ENCODE data around the gene AP2A1. TPM values are rescaled to one million over a fixed set of nuclear protein-coding genes. Genes with fewer than 3 reads are reported as not detected.

Gene AP2A1
- total RNA-seq, 1 experiment from 2014 or later, result 72.1 TPM

- ChIA-PET POLR2A (no interaction called here), CTCF (no interaction called here)
- no peaks in the 10 kb centered on the region for H3K27me3 ChIP-seq (ENCODE audit: control insufficient read depth, insufficient read depth, low read length)
- H3K4me1 ChIP-seq (ENCODE audit: control insufficient read depth, insufficient read depth, low read length), result no peaks in the 10 kb centered on the region
- in situ Hi-C loops (cut with HindIII; ENCODE audit: low pct_unique_long_range_greater_than_20kb, low sequenced_read_pairs) (no loop called here), intact Hi-C loops (cut with micrococcal nuclease; ENCODE audit: unreplicated experiment) (no loop called here)
- H3K36me3 ChIP-seq (ENCODE audit: control insufficient read depth, insufficient read depth, low read length), result no peaks in the 10 kb centered on the region; the same call in 1 of the 2 replicates
- TF ChIP-seq TCF7L2 (IDR thresholded peaks at IDR 0.05; ENCODE audit: low read depth, low read length), result no peak
- no peak for TF ChIP-seq SIN3A (IDR thresholded peaks at IDR 0.05; ENCODE audit: borderline replicate concordance, insufficient read depth, low read depth, low read length)
- TF ChIP-seq CTCF (IDR thresholded peaks at IDR 0.05), result no peak
- TF ChIP-seq REST (IDR thresholded peaks at IDR 0.05; ENCODE audit: insufficient read depth in 1 of 2, low read depth in 2 of 2, low read length in 1 of 2), result no peak
- TF ChIP-seq POLR2AphosphoS5 (IDR thresholded peaks at IDR 0.05; ENCODE audit: low read depth, low read length), result no peak
- BruUV-seq (replicated peaks), result no TSS peak
- ATAC-seq, result no peak
- no peak overlapping the region for H3K27ac ChIP-seq (ENCODE audit: low read length)
- H3K4me3 ChIP-seq (ENCODE audit: low read depth in 2 of 2, low read length in 2 of 2), result no peak overlapping the region
- no peak for DNase-seq (ENCODE audit: low read depth, low spot score)
- no peaks in the 10 kb centered on the region for H3K9me3 ChIP-seq (ENCODE audit: control insufficient read depth, insufficient read depth, low read depth, low read length)
Observed at GRCh38 chr19:49799271-49799797, 32.5 kb downstream of the AP2A1 start.

GRCh38 chr19:49799798-49800376 lies 33.1 kb downstream of the AP2A1 start:
- no peaks in the 10 kb centered on the region for H3K9me3 ChIP-seq (ENCODE audit: control insufficient read depth, insufficient read depth, low read depth, low read length)
- CTCF ChIA-PET, result no interaction called here
- DNase-seq (ENCODE audit: low read depth, low spot score) (no peak), ATAC-seq (no peak; the same call in 1 of the 2 replicates)
- in situ Hi-C loops (cut with HindIII; ENCODE audit: low pct_unique_long_range_greater_than_20kb, low sequenced_read_pairs), result no loop called here
- H3K4me1 ChIP-seq (ENCODE audit: control insufficient read depth, insufficient read depth, low read length), result no peaks in the 10 kb centered on the region
- H3K27ac ChIP-seq (ENCODE audit: low read length), result no peak overlapping the region
- TF ChIP-seq SIN3A (IDR thresholded peaks at IDR 0.05; ENCODE audit: borderline replicate concordance, insufficient read depth, low read depth, low read length) (no peak), TCF7L2 (IDR thresholded peaks at IDR 0.05; ENCODE audit: low read depth, low read length) (no peak), POLR2AphosphoS5 (IDR thresholded peaks at IDR 0.05; ENCODE audit: low read depth, low read length) (no peak), REST (IDR thresholded peaks at IDR 0.05; ENCODE audit: insufficient read depth in 1 of 2, low read depth in 2 of 2, low read length in 1 of 2) (no peak), CTCF (IDR thresholded peaks at IDR 0.05) (no peak; the same call in 1 of the 2 replicates)
- no peak overlapping the region for H3K4me3 ChIP-seq (ENCODE audit: low read depth in 2 of 2, low read length in 2 of 2)
- no TSS peak for BruUV-seq (replicated peaks)
- intact Hi-C loops (cut with micrococcal nuclease; ENCODE audit: unreplicated experiment), result no loop called here
- no peaks in the 10 kb centered on the region for H3K27me3 ChIP-seq (ENCODE audit: control insufficient read depth, insufficient read depth, low read length)
- POLR2A ChIA-PET, result no interaction called here
- no peaks in the 10 kb centered on the region for H3K36me3 ChIP-seq (ENCODE audit: control insufficient read depth, insufficient read depth, low read length)

Data from Panc1 (cell line).